ENCODE measurements around the gene SEC16A. TPM values are rescaled to one million over a fixed set of nuclear protein-coding genes. Genes with fewer than 3 reads are reported as not detected.

Gene SEC16A
- total RNA-seq, 1 donor from 2014 or later = 64.5 TPM

- DNase-seq (ENCODE audit: low read depth) = no peak
- Histone ChIP-seq H3K4me3 (ENCODE audit: low read depth, low read length) (no peak overlapping the region), H3K36me3 (ENCODE audit: control insufficient read depth, insufficient read depth, low read length) (peaks cover 3% of the 10 kb centered on the region), H3K27me3 (ENCODE audit: control insufficient read depth, insufficient read depth, low read length) (no peaks in the 10 kb centered on the region)
- no peak for TF ChIP-seq CTCF (IDR thresholded peaks at IDR 0.05; ENCODE audit: insufficient read depth, low read length, poor library complexity, severe bottlenecking)
Measured at GRCh38 chr9:136436055-136436634, 46.7 kb downstream of the SEC16A start.

- no peak for TF ChIP-seq CTCF (IDR thresholded peaks at IDR 0.05; ENCODE audit: insufficient read depth, low read length, poor library complexity, severe bottlenecking)
- H3K36me3 ChIP-seq (ENCODE audit: control insufficient read depth, insufficient read depth, low read length) = no peaks in the 10 kb centered on the region
- no peak overlapping the region for H3K4me3 ChIP-seq (ENCODE audit: low read depth, low read length)
- no peaks in the 10 kb centered on the region for H3K27me3 ChIP-seq (ENCODE audit: control insufficient read depth, insufficient read depth, low read length)
- DNase-seq (ENCODE audit: low read depth) = no peak
Measured at GRCh38 chr9:136434580-136435169, 48.2 kb downstream of the SEC16A start.

GRCh38 chr9:136433849-136434579, 48.8 kb downstream of the SEC16A start:
- no peak overlapping the region for H3K4me3 ChIP-seq (ENCODE audit: low read depth, low read length)
- no peaks in the 10 kb centered on the region for H3K36me3 ChIP-seq (ENCODE audit: control insufficient read depth, insufficient read depth, low read length)
- DNase-seq (ENCODE audit: low read depth) = no peak
- TF ChIP-seq CTCF (IDR thresholded peaks at IDR 0.05; ENCODE audit: insufficient read depth, low read length, poor library complexity, severe bottlenecking) = no peak
- H3K27me3 ChIP-seq (ENCODE audit: control insufficient read depth, insufficient read depth, low read length) = no peaks in the 10 kb centered on the region

- TF ChIP-seq CTCF (IDR thresholded peaks at IDR 0.05; ENCODE audit: insufficient read depth, low read length, poor library complexity, severe bottlenecking) = no peak
- Histone ChIP-seq H3K36me3 (ENCODE audit: control insufficient read depth, insufficient read depth, low read length) (peaks cover 1% of the 10 kb centered on the region), H3K4me3 (ENCODE audit: low read depth, low read length) (no peak overlapping the region), H3K27me3 (ENCODE audit: control insufficient read depth, insufficient read depth, low read length) (no peaks in the 10 kb centered on the region)
- no peak for DNase-seq (ENCODE audit: low read depth)
Measured at GRCh38 chr9:136433043-136433715, 49.7 kb downstream of the SEC16A start.

- DNase-seq (ENCODE audit: low read depth) = no peak
- H3K36me3 ChIP-seq (ENCODE audit: control insufficient read depth, insufficient read depth, low read length) = peaks cover 1% of the 10 kb centered on the region
- H3K27me3 ChIP-seq (ENCODE audit: control insufficient read depth, insufficient read depth, low read length) = no peaks in the 10 kb centered on the region
- H3K4me3 ChIP-seq (ENCODE audit: low read depth, low read length) = no peak overlapping the region
- no peak for TF ChIP-seq CTCF (IDR thresholded peaks at IDR 0.05; ENCODE audit: insufficient read depth, low read length, poor library complexity, severe bottlenecking)
Measured at GRCh38 chr9:136432591-136432990, 50.2 kb downstream of the SEC16A start.

Measured in kidney epithelial cell (primary cell).